HepG2 (cell line): ENCODE results near the gene CPNE1. TPM values are rescaled to one million over a fixed set of nuclear protein-coding genes. Genes with fewer than 3 reads are reported as not detected.

ENCODE experiments used
- ARHGAP35 ChIP-seq: sonication (generic); formaldehyde crosslinking; IDR thresholded peaks from 2 replicates; pipeline ENCODE4 v1.9.0; 2022; ENCODE audit warnings: mild to moderate bottlenecking, inconsistent platforms, moderate library complexity, missing genetic modification reagents, borderline replicate concordance
- CENPX ChIP-seq: sonication (generic); formaldehyde crosslinking; IDR thresholded peaks from 2 replicates; pipeline ENCODE4 v1.9.0; 2021; ENCODE audit warnings: mild to moderate bottlenecking, missing genetic modification reagents, moderate library complexity
- EZH2 ChIP-seq: conservative IDR thresholded peaks from 2 replicates; pipeline ENCODE4 v1.6.1; 2012; ENCODE audit warnings: mild to moderate bottlenecking, low read depth, low read length, moderate library complexity
- POLR2AphosphoS5 ChIP-seq: IDR thresholded peaks from 2 replicates; pipeline ENCODE4 v1.6.1; 2012; ENCODE audit warnings: low read depth, low read length
- TBX2 ChIP-seq: sonication (generic); formaldehyde crosslinking; IDR thresholded peaks from 2 replicates; pipeline ENCODE4 v1.5.0; 2020; ENCODE audit warnings: missing genetic modification reagents, mild to moderate bottlenecking, borderline replicate concordance
- ZMAT3 ChIP-seq: sonication (generic); formaldehyde crosslinking; conservative IDR thresholded peaks from 2 replicates; pipeline ENCODE4 v1.7.0; 2021; ENCODE audit warnings: missing genetic modification reagents
- ZMYM2 ChIP-seq: sonication (generic); formaldehyde crosslinking; IDR thresholded peaks from 2 replicates; pipeline ENCODE4 v1.8.0; 2022; ENCODE audit warnings: mild to moderate bottlenecking, missing genetic modification reagents
- ZNF335 ChIP-seq: sonication (generic); formaldehyde crosslinking; IDR thresholded peaks from 2 replicates; pipeline ENCODE4 v1.4.0; 2020; ENCODE audit warnings: missing genetic modification reagents
- ZNF556 ChIP-seq: sonication (generic); formaldehyde crosslinking; IDR thresholded peaks from 2 replicates; pipeline ENCODE4 v1.4.0; 2020; ENCODE audit warnings: mild to moderate bottlenecking, missing genetic modification reagents, borderline replicate concordance
- ZNF557 ChIP-seq: sonication (generic); formaldehyde crosslinking; IDR thresholded peaks from 2 replicates; pipeline ENCODE4 v1.4.0; 2020; ENCODE audit warnings: missing genetic modification reagents
- polyA plus RNA-seq, 8 experiments: library from polyadenylated mRNA; depleted of rRNA in 3 of 8; stranded (reverse) in 7 of 8; unstranded in 1 of 8; fragments of >200 nt; fragmentation: Illumina TruSeq in 4 of 8; extraction: Trizol in 4 of 8; gene quantifications; 2 replicates each; pipeline versions ENCODE4 v1.2.1 to v1.2.3, GENCODE V29; 2011 to 2016; ENCODE audit warnings: low read depth in 4 of 8, missing spikeins in 1 of 8, mixed read lengths in 1 of 8; ENCODE audit not compliant: insufficient read depth in 1 of 8
- total RNA-seq, 5 experiments: library from RNA; depleted of rRNA; stranded (reverse); fragments of >200 nt; fragmentation: Illumina TruSeq; extraction: Trizol; gene quantifications; 2 replicates each; pipeline ENCODE4 v1.2.3, GENCODE V29; 2016; ENCODE audit warnings: low read depth in 1 of 5
- TF ChIP-seq, protein P1 (sequence below): sonication (generic); formaldehyde crosslinking; IDR thresholded peaks from 2 replicates; pipeline ENCODE4 v1.4.0; 2020; ENCODE audit warnings: mild to moderate bottlenecking, missing genetic modification reagents
- TF ChIP-seq, protein P2 (sequence below): IDR thresholded peaks from 2 replicates; pipeline ENCODE4 v1.6.1; 2016
- TF ChIP-seq, protein P3 (sequence below): sonication (generic); formaldehyde crosslinking; IDR thresholded peaks from 2 replicates; pipeline ENCODE4 v1.5.1; 2020; ENCODE audit warnings: mild to moderate bottlenecking, missing genetic modification reagents, borderline replicate concordance
- TF ChIP-seq, protein P4 (sequence below): sonication (generic); formaldehyde crosslinking; IDR thresholded peaks from 2 replicates; pipeline ENCODE4 v1.4.0; 2020; ENCODE audit warnings: missing genetic modification reagents
- TF ChIP-seq, protein P5 (sequence below): sonication (generic); formaldehyde crosslinking; IDR thresholded peaks from 2 replicates; pipeline ENCODE4 v1.5.0; 2020; ENCODE audit warnings: missing genetic modification reagents
- TF ChIP-seq, protein P6 (sequence below): IDR thresholded peaks from 2 replicates; pipeline ENCODE4 v1.6.1; 2016; ENCODE audit warnings: missing compliant biosample characterization, missing genetic modification reagents, borderline replicate concordance
- TF ChIP-seq, protein P7 (sequence below): sonication (generic); formaldehyde crosslinking; IDR thresholded peaks from 2 replicates; pipeline ENCODE4 v1.4.0; 2020; ENCODE audit warnings: low read depth, mild to moderate bottlenecking, missing genetic modification reagents

Gene CPNE1
- total and polyA plus RNA-seq, 2 of the 13 experiments (the other 11 are each of a cell fraction or from before 2014, with no cell fraction given), result 408 to 431 TPM

DNA sequence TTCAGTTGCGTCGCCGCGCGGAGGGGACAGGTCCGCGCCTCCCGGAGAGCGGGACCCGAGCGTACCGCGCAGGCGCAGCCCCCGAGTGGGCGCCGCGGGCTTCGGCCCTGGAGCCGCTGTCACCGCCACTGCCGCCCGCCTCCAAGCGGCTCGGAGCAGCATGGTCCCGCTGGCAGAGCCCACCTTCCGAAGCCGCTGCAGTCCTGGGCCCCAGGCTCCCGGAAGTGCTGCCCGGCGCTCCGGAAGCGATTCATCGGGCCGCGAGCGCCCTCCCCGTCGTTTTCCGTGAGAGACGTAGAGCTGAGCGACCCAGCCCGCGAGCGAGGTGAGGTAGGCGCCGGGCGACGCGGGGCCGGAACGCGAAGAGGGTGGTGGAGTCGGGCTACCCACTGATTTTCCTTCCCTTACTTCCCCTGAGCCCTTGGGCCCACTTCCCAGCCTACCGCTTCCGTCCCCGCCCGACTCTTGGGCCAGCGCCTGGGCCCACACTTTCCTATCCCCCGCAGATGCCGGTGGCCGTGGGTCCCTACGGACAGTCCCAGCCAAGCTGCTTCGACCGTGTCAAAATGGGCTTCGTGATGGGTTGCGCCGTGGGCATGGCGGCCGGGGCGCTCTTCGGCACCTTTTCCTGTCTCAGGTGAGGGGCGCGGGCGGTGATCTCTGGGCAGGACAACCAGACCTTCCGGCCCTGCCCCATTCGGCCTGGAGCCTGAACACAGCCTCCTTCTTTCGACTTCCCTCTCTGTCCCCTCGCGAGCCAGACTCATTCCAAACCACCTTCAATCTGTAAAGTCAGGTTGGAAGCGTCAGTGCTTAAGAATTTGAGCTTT lies 34.6 kb upstream of the CPNE1 start, which contains the start of the genes NFS1 and ROMO1 (continued):
- peak; percentile 93 for TF ChIP-seq ARHGAP35
- TF ChIP-seq, protein P1, sequence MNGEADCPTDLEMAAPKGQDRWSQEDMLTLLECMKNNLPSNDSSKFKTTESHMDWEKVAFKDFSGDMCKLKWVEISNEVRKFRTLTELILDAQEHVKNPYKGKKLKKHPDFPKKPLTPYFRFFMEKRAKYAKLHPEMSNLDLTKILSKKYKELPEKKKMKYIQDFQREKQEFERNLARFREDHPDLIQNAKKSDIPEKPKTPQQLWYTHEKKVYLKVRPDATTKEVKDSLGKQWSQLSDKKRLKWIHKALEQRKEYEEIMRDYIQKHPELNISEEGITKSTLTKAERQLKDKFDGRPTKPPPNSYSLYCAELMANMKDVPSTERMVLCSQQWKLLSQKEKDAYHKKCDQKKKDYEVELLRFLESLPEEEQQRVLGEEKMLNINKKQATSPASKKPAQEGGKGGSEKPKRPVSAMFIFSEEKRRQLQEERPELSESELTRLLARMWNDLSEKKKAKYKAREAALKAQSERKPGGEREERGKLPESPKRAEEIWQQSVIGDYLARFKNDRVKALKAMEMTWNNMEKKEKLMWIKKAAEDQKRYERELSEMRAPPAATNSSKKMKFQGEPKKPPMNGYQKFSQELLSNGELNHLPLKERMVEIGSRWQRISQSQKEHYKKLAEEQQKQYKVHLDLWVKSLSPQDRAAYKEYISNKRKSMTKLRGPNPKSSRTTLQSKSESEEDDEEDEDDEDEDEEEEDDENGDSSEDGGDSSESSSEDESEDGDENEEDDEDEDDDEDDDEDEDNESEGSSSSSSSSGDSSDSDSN, result peak; percentile 100
- TF ChIP-seq, protein P2, sequence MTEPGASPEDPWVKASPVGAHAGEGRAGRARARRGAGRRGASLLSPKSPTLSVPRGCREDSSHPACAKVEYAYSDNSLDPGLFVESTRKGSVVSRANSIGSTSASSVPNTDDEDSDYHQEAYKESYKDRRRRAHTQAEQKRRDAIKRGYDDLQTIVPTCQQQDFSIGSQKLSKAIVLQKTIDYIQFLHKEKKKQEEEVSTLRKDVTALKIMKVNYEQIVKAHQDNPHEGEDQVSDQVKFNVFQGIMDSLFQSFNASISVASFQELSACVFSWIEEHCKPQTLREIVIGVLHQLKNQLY, result peak; percentile 63
- TF ChIP-seq ZMAT3 (CRISPR knock-in tag), result peak; percentile 97
- TF ChIP-seq, protein P3, sequence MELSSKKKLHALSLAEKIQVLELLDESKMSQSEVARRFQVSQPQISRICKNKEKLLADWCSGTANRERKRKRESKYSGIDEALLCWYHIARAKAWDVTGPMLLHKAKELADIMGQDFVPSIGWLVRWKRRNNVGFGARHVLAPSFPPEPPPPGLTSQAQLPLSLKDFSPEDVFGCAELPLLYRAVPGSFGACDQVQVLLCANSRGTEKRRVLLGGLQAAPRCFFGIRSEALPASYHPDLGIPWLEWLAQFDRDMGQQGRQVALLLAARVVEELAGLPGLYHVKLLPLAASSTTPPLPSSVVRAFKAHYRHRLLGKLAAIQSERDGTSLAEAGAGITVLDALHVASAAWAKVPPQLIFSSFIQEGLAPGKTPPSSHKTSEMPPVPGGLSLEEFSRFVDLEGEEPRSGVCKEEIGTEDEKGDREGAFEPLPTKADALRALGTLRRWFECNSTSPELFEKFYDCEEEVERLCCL (CRISPR knock-in tag), result peak; percentile 92; the same call in 1 of the 2 replicates
- TF ChIP-seq, protein P4, sequence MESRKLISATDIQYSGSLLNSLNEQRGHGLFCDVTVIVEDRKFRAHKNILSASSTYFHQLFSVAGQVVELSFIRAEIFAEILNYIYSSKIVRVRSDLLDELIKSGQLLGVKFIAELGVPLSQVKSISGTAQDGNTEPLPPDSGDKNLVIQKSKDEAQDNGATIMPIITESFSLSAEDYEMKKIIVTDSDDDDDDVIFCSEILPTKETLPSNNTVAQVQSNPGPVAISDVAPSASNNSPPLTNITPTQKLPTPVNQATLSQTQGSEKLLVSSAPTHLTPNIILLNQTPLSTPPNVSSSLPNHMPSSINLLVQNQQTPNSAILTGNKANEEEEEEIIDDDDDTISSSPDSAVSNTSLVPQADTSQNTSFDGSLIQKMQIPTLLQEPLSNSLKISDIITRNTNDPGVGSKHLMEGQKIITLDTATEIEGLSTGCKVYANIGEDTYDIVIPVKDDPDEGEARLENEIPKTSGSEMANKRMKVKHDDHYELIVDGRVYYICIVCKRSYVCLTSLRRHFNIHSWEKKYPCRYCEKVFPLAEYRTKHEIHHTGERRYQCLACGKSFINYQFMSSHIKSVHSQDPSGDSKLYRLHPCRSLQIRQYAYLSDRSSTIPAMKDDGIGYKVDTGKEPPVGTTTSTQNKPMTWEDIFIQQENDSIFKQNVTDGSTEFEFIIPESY (CRISPR knock-in tag), result peak; percentile 74
- TF ChIP-seq ZNF556 (CRISPR knock-in tag), result peak; percentile 67; the same call in 1 of the 2 replicates
- TF ChIP-seq ZMYM2, result peak; percentile 66; the same call in 1 of the 2 replicates
- TF ChIP-seq, protein P5, sequence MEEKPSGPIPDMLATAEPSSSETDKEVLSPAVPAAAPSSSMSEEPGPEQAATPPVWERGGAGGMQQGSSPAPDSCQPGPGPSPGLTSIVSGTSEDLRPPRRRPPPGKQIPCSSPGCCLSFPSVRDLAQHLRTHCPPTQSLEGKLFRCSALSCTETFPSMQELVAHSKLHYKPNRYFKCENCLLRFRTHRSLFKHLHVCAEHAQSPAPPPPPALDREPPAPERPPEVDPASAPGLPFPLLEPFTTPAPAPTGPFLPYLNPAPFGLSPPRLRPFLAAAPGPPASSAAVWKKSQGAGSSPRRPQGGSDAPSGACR (CRISPR knock-in tag), result peak; percentile 98
- peak; percentile 76 for TF ChIP-seq ZNF557 (CRISPR knock-in tag)
- no peak for TF ChIP-seq CENPX (CRISPR knock-in tag)
- TF ChIP-seq EZH2, result no peak
- TF ChIP-seq, protein P6, sequence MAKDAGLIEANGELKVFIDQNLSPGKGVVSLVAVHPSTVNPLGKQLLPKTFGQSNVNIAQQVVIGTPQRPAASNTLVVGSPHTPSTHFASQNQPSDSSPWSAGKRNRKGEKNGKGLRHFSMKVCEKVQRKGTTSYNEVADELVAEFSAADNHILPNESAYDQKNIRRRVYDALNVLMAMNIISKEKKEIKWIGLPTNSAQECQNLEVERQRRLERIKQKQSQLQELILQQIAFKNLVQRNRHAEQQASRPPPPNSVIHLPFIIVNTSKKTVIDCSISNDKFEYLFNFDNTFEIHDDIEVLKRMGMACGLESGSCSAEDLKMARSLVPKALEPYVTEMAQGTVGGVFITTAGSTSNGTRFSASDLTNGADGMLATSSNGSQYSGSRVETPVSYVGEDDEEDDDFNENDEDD (CRISPR knock-in tag), result peak; percentile 88
- TF ChIP-seq TBX2, result peak; percentile 98
- TF ChIP-seq POLR2AphosphoS5, result peak; percentile 92
- TF ChIP-seq ZNF335 (CRISPR knock-in tag), result peak; percentile 91
- TF ChIP-seq, protein P7, sequence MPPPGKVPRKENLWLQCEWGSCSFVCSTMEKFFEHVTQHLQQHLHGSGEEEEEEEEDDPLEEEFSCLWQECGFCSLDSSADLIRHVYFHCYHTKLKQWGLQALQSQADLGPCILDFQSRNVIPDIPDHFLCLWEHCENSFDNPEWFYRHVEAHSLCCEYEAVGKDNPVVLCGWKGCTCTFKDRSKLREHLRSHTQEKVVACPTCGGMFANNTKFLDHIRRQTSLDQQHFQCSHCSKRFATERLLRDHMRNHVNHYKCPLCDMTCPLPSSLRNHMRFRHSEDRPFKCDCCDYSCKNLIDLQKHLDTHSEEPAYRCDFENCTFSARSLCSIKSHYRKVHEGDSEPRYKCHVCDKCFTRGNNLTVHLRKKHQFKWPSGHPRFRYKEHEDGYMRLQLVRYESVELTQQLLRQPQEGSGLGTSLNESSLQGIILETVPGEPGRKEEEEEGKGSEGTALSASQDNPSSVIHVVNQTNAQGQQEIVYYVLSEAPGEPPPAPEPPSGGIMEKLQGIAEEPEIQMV (CRISPR knock-in tag), result no peak; the same call in 1 of the 2 replicates
